Cardiac septum (tissue), 1 donor: ENCODE results near the gene OR2T11. TPM values are rescaled to one million over a fixed set of nuclear protein-coding genes. Genes with fewer than 3 reads are reported as not detected.
"Not testable (repeated sequence)": the region's sequence is repeated elsewhere in the genome, so short reads cannot be mapped to it uniquely, and the experiment has no call there.

ENCODE experiments used
- DNase-seq: peaks from one replicate; pipeline ENCODE4 v3.0.0-alpha.2; 2020; ENCODE audit warnings: low spot score
- intact Hi-C: fragments of 100-400 bp; cut with DNase I; formaldehyde crosslinking; loops from one replicate; pipeline ENCODE4 v1.14.0; 2022
- long read RNA-seq: library from polyadenylated mRNA; unstranded; transcript quantifications from one replicate; pipeline ENCODE4 v2.0.0, GENCODE V29; 2021
- total RNA-seq: library from RNA; stranded (reverse); fragmentation: NEBNext Ultra II Directional; extraction: Animal tissue kit (Norgen Biotek cat#: 25700); gene quantifications from one replicate; pipeline ENCODE4 v1.2.1, GENCODE V29; 2021
- donor health status: DM: no; HTN: no; CAD: no.

OR2T11 gene
- not detected for total RNA-seq
- long read RNA-seq: 0 reads

- DNase-seq, intact Hi-C loops: not testable (repeated sequence)
These were observed at the start of gene OR2T11 for GRCh38 chr1:248634991-248635390. OR2T11 (minus strand) TSS chr1:248635091; CDS start chr1:248627128, 7,963 bp downstream.

GRCh38 chr1:248681651-248682050, 46.8 kb upstream of the OR2T11 start:
- no peak for DNase-seq
- intact Hi-C loops: no loop called here

- intact Hi-C loops: no loop called here
- no peak for DNase-seq
These were observed 35.1 kb upstream of the OR2T11 start for GRCh38 chr1:248670003-248670402.

- DNase-seq, intact Hi-C loops: not testable (repeated sequence)
These were observed 28.8 kb upstream of the OR2T11 start for GRCh38 chr1:248663453-248664328.

- intact Hi-C loops: loop anchor here (10.0 kb wide), 1 partner anchor 212 kb away; the partner anchor contains the start of gene OR2T2
- DNase-seq: not testable (repeated sequence)
These were observed 21.9 kb upstream of the OR2T11 start for GRCh38 chr1:248656797-248657196.

- intact Hi-C loops: loop anchor here (10.0 kb wide), 1 partner anchor 211 kb away; the partner anchor contains the start of gene OR2T2
- DNase-seq: not testable (repeated sequence)
These were observed 20.5 kb upstream of the OR2T11 start, which contains the start of gene OR2T27 for GRCh38 chr1:248655354-248655753. OR2T27 (minus strand) TSS chr1:248655528; CDS start chr1:248650884, 4,644 bp downstream.

- DNase-seq, intact Hi-C loops: not testable (repeated sequence)
These were observed 14.1 kb upstream of the OR2T11 start for GRCh38 chr1:248648770-248649536.

- intact Hi-C loops, DNase-seq: not testable (repeated sequence)
These were observed 10.3 kb upstream of the OR2T11 start, which contains the start of gene OR2T35 for GRCh38 chr1:248645178-248645577. OR2T35 (minus strand) TSS chr1:248645278; CDS start chr1:248639258, 6,020 bp downstream.

- intact Hi-C loops, DNase-seq: not testable (repeated sequence)
These were observed 8.2 kb upstream of the OR2T11 start for GRCh38 chr1:248642971-248643651.

- intact Hi-C loops, DNase-seq: not testable (repeated sequence)
These were observed 6.7 kb upstream of the OR2T11 start for GRCh38 chr1:248641583-248641982.

- DNase-seq, intact Hi-C loops: not testable (repeated sequence)
These were observed 6.0 kb upstream of the OR2T11 start for GRCh38 chr1:248640906-248641305.

- intact Hi-C loops, DNase-seq: not testable (repeated sequence)
These were observed 4.8 kb upstream of the OR2T11 start for GRCh38 chr1:248639652-248640051.

- intact Hi-C loops, DNase-seq: not testable (repeated sequence)
These were observed 1.7 kb upstream of the OR2T11 start for GRCh38 chr1:248636612-248637011.

GRCh38 chr1:248631354-248632008, 3.4 kb downstream of the OR2T11 start:
- intact Hi-C loops: no loop called here
- no peak for DNase-seq

- intact Hi-C loops: no loop called here
- no peak for DNase-seq
These were observed 4.3 kb downstream of the OR2T11 start for GRCh38 chr1:248630551-248630950.

- no peak for DNase-seq
- intact Hi-C loops: no loop called here
These were observed 6.7 kb downstream of the OR2T11 start for GRCh38 chr1:248627971-248628844.

- DNase-seq: no peak
- intact Hi-C loops: no loop called here
These were observed 8.9 kb downstream of the OR2T11 start for GRCh38 chr1:248625971-248626370.

GRCh38 chr1:248625166-248625565, 9.7 kb downstream of the OR2T11 start:
- DNase-seq: no peak

More at GRCh38 chr1:248625166-248625565, 9.7 kb downstream of the OR2T11 start:
- intact Hi-C loops: no loop called here
